ENCODE measurements around the gene STIM2. TPM values are rescaled to one million over a fixed set of nuclear protein-coding genes. Genes with fewer than 3 reads are reported as not detected.

STIM2 gene
- total and polyA plus RNA-seq, 9 of the 15 experiments (the other 6 are each of a cell fraction or from before 2014, with no cell fraction given): 7.2 to 26.8 (median 15.4) TPM

DNA sequence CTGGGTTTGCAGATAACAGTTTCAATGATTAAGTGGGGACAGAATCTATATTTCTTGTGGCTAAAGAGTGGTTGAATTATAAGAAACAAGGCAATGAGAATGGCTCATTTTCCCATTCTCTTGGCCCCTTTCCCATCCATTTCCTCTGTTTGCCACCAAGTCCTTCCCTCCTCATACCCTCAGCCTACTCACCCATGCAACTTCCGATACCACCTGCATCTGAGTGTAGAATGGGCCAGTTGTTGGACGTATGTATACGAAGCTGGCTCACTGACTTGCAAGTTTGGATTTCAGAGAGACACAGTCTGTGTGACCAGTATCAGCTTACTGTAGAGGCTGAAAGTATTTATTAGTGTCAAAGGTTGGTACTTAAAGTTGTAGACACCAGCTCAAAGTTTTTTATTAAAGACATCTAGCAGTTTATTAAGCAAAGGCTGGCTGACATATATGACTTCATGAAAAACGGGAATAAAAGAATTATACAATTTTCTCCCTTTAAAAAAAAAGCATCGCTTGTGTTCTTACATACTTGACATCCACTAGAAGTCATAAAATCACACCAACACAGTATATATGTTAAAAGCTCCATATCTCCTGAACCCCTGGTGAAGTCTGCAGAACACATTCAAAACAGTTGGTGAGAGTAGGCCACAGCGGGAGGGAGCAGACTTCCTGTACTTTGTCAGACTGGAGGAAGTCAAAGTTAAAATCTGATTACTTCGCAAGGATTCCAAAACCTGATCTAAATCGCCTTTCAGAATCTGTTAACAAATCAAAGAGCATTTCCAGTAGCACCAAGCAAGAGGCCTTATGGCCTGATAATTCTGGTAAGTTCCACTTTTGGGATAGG lies 22.4 kb upstream of the STIM2 start:
- in situ Hi-C loops (cut with MboI): no loop called here

DNA sequence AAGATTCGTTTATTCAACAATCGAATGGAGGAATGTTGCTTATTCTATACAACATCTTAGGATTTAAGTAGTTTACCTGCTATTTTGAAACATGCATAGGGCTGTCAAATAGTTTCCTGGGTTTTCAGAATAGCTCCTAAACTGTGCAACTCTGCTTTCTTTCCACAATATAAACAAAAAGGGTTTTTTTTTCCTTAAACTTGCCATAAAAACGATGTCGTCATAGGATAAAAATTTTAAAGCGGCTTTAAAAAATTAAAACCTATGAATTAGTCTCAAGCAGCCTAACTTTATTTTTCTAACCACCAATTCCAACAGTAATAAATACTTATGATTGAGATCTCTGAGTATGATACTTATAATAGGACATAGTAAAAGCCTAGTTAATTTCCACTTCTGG lies 21.6 kb upstream of the STIM2 start:
- no peak overlapping the region for H3K9ac ChIP-seq (ENCODE audit: insufficient read depth in 1 of 2, low read depth in 2 of 2, low read length in 2 of 2)
- H3K27ac ChIP-seq (ENCODE audit: extremely low read depth, low read depth, low read length): no peak overlapping the region
- in situ Hi-C loops (cut with MboI) (no loop called here), intact Hi-C loops (cut with micrococcal nuclease) (no loop called here)
- no peak overlapping the region for H3K4me3 ChIP-seq
- H3K27me3 ChIP-seq (ENCODE audit: control insufficient read depth in 2 of 2, insufficient read depth in 2 of 2, low read length in 2 of 2): no peaks in the 10 kb centered on the region; a peak in 2 of 5 replicates
- ChIA-PET CTCF (ENCODE audit: low intra/inter-chr PET ratio) (no interaction called here), POLR2A (interaction anchor here (0.6 to 0.7 kb wide), 2 partner anchors 11 to 42 kb away, joined by 3 read pairs; no protein-coding TSS in a partner anchor)
- H3K79me2 ChIP-seq (ENCODE audit: control insufficient read depth, insufficient read depth, low read length): no peaks in the 10 kb centered on the region
- H4K20me1 ChIP-seq (replicated peaks; ENCODE audit: control insufficient read depth, insufficient read depth, low read length): no peaks in the 10 kb centered on the region
- no peak overlapping the region for H3K4me2 ChIP-seq (ENCODE audit: insufficient read depth, low read length)
- no peak for DNase-seq (ENCODE audit: extremely low read depth in 1 of 4, low spot score in 3 of 4)
- no peak for ATAC-seq
- H3K4me1 ChIP-seq (replicated peaks in 1 of 2; ENCODE audit: control insufficient read depth in 2 of 2, insufficient read depth in 2 of 2, low read length in 2 of 2): no peaks in the 10 kb centered on the region; a peak in 2 of 5 replicates
- WGBS (ENCODE audit: insufficient coverage, low coverage, missing lambda C conversion rate): 42% methylated on average over 5 of the region's 5 CpGs
- no TSS peak for BruUV-seq (replicated peaks)
- FAIRE-seq: no peak
- no peaks in the 10 kb centered on the region for H3K9me1 ChIP-seq (ENCODE audit: control insufficient read depth, insufficient read depth, low read length)
- no peak overlapping the region for H2AFZ ChIP-seq (ENCODE audit: low read depth, low read length)
- H3K36me3 ChIP-seq (ENCODE audit: control insufficient read depth, insufficient read depth, low read length): no peaks in the 10 kb centered on the region
- H3K9me3 ChIP-seq (replicated peaks; ENCODE audit: control insufficient read depth, insufficient read depth, low read depth, low read length): no peaks in the 10 kb centered on the region
- TF ChIP-seq CBFA2T3 (IDR thresholded peaks at IDR 0.05) (no peak), BRF1 (IDR thresholded peaks at IDR 0.05; ENCODE audit: borderline replicate concordance, extremely low read depth, insufficient read length) (no peak), IFI16 (CRISPR knock-in tag; IDR thresholded peaks at IDR 0.05) (no peak), MED1 (CRISPR knock-in tag; IDR thresholded peaks at IDR 0.05; ENCODE audit: borderline replicate concordance) (no peak), ZFX (CRISPR knock-in tag; IDR thresholded peaks at IDR 0.05) (no peak)
- TF ChIP-seq, protein P1, sequence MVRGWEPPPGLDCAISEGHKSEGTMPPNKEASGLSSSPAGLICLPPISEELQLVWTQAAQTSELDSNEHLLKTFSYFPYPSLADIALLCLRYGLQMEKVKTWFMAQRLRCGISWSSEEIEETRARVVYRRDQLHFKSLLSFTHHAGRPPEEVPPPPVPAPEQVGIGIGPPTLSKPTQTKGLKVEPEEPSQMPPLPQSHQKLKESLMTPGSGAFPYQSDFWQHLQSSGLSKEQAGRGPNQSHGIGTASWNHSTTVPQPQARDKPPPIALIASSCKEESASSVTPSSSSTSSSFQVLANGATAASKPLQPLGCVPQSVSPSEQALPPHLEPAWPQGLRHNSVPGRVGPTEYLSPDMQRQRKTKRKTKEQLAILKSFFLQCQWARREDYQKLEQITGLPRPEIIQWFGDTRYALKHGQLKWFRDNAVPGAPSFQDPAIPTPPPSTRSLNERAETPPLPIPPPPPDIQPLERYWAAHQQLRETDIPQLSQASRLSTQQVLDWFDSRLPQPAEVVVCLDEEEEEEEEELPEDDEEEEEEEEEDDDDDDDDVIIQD (CRISPR knock-in tag; IDR thresholded peaks at IDR 0.05): no peak
- TF ChIP-seq, protein P2, sequence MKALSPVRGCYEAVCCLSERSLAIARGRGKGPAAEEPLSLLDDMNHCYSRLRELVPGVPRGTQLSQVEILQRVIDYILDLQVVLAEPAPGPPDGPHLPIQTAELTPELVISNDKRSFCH (CRISPR knock-in tag; IDR thresholded peaks at IDR 0.05): no peak
- TF ChIP-seq, protein P2 (tag; IDR thresholded peaks at IDR 0.05): no peak
- TF ChIP-seq, protein P3, sequence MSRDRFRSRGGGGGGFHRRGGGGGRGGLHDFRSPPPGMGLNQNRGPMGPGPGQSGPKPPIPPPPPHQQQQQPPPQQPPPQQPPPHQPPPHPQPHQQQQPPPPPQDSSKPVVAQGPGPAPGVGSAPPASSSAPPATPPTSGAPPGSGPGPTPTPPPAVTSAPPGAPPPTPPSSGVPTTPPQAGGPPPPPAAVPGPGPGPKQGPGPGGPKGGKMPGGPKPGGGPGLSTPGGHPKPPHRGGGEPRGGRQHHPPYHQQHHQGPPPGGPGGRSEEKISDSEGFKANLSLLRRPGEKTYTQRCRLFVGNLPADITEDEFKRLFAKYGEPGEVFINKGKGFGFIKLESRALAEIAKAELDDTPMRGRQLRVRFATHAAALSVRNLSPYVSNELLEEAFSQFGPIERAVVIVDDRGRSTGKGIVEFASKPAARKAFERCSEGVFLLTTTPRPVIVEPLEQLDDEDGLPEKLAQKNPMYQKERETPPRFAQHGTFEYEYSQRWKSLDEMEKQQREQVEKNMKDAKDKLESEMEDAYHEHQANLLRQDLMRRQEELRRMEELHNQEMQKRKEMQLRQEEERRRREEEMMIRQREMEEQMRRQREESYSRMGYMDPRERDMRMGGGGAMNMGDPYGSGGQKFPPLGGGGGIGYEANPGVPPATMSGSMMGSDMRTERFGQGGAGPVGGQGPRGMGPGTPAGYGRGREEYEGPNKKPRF (IDR thresholded peaks at IDR 0.05; ENCODE audit: low read depth, low read length): no peak

More for the DNA sequence above, 22.4 kb upstream of the STIM2 start:
- Histone ChIP-seq H2AFZ (ENCODE audit: low read depth, low read length) (no peak overlapping the region), H3K4me1 (replicated peaks in 1 of 2; ENCODE audit: control insufficient read depth in 2 of 2, insufficient read depth in 2 of 2, low read length in 2 of 2) (no peaks in the 10 kb centered on the region; a peak in 2 of 5 replicates), H3K9ac (ENCODE audit: insufficient read depth in 1 of 2, low read depth in 2 of 2, low read length in 2 of 2) (no peak overlapping the region), H3K79me2 (ENCODE audit: control insufficient read depth, insufficient read depth, low read length) (no peaks in the 10 kb centered on the region), H3K4me2 (ENCODE audit: insufficient read depth, low read length) (no peak overlapping the region), H3K4me3 (no peak overlapping the region), H3K27ac (ENCODE audit: extremely low read depth, low read depth, low read length) (no peak overlapping the region), H3K9me1 (ENCODE audit: control insufficient read depth, insufficient read depth, low read length) (no peaks in the 10 kb centered on the region), H4K20me1 (replicated peaks; ENCODE audit: control insufficient read depth, insufficient read depth, low read length) (no peaks in the 10 kb centered on the region), H3K9me3 (replicated peaks; ENCODE audit: control insufficient read depth, insufficient read depth, low read depth, low read length) (no peaks in the 10 kb centered on the region), H3K27me3 (ENCODE audit: control insufficient read depth in 2 of 2, insufficient read depth in 2 of 2, low read length in 2 of 2) (no peaks in the 10 kb centered on the region; a peak in 2 of 5 replicates), H3K36me3 (ENCODE audit: control insufficient read depth, insufficient read depth, low read length) (no peaks in the 10 kb centered on the region)
- intact Hi-C loops (cut with micrococcal nuclease): no loop called here
- no TSS peak for BruUV-seq (replicated peaks)
- TF ChIP-seq ZNF124 (CRISPR knock-in tag; IDR thresholded peaks at IDR 0.05) (no peak), MYNN (IDR thresholded peaks at IDR 0.05) (no peak), MYNN (CRISPR knock-in tag; IDR thresholded peaks at IDR 0.05) (no peak), JUNB (CRISPR knock-in tag; conservative IDR thresholded peaks at IDR 0.05) (no peak)
- ATAC-seq (no peak), FAIRE-seq (peak; percentile 49), DNase-seq (ENCODE audit: extremely low read depth in 1 of 4, low spot score in 3 of 4) (no peak)
- WGBS (ENCODE audit: insufficient coverage, low coverage, missing lambda C conversion rate): 34% methylated on average over 8 of the region's 8 CpGs
- POLR2A ChIA-PET: no interaction called here
- CTCF ChIA-PET (ENCODE audit: low intra/inter-chr PET ratio): no interaction called here

All from K562 (cell line).